HG03520 (cell line): ENCODE data around the gene SPINK4.

Experiments used
- ATAC-seq: cut with Tn5 transposase; IDR thresholded peaks from one replicate; pipeline ENCODE4 v1.9.1; 2021; ENCODE audit warnings: mild to moderate bottlenecking, moderate library complexity; ENCODE audit not compliant: unreplicated experiment

Gene SPINK4

GRCh38 chr9:33229359-33230114 is 10.4 kb upstream of the SPINK4 start:
- no peak for ATAC-seq

GRCh38 chr9:33230756-33231622 is 9.0 kb upstream of the SPINK4 start:
- no peak for ATAC-seq

GRCh38 chr9:33231623-33231942 is 8.4 kb upstream of the SPINK4 start:
- ATAC-seq, result no peak

GRCh38 chr9:33232815-33233214 is 7.2 kb upstream of the SPINK4 start:
- no peak for ATAC-seq

- no peak for ATAC-seq
Observed at GRCh38 chr9:33233626-33234342, 6.2 kb upstream of the SPINK4 start.

- no peak for ATAC-seq
Observed at GRCh38 chr9:33234511-33235467, 5.2 kb upstream of the SPINK4 start.

GRCh38 chr9:33236571-33236970 is 3.4 kb upstream of the SPINK4 start:
- no peak for ATAC-seq

- no peak for ATAC-seq
Observed at GRCh38 chr9:33241298-33241697, 1.3 kb downstream of the SPINK4 start.

GRCh38 chr9:33242609-33243134 is 2.7 kb downstream of the SPINK4 start:
- no peak for ATAC-seq

GRCh38 chr9:33244137-33244784 is 4.3 kb downstream of the SPINK4 start:
- ATAC-seq, result no peak

GRCh38 chr9:33245341-33245740 is 5.4 kb downstream of the SPINK4 start:
- no peak for ATAC-seq

GRCh38 chr9:33246269-33246860 is 6.4 kb downstream of the SPINK4 start:
- ATAC-seq, result no peak

- ATAC-seq, result no peak
Observed at GRCh38 chr9:33248606-33249005, 8.6 kb downstream of the SPINK4 start.

- ATAC-seq, result peak; percentile 53
Observed at GRCh38 chr9:33249087-33249658, 9.2 kb downstream of the SPINK4 start.

- no peak for ATAC-seq
Observed at GRCh38 chr9:33249983-33250382, 10.0 kb downstream of the SPINK4 start.

GRCh38 chr9:33250458-33250995 is 10.6 kb downstream of the SPINK4 start:
- ATAC-seq, result no peak

GRCh38 chr9:33254211-33254610 is 14.2 kb downstream of the SPINK4 start:
- ATAC-seq, result no peak

- no peak for ATAC-seq
Observed at GRCh38 chr9:33255014-33255413, 15.0 kb downstream of the SPINK4 start.

- ATAC-seq, result no peak
Observed at GRCh38 chr9:33255471-33255870, 15.5 kb downstream of the SPINK4 start.
